Activated CD8-positive, alpha-beta memory T cell treated with anti-CD3 and anti-CD28 coated beads, Interleukin-2, amount 10 ng/mL, durations not matched to agents 7 days and 5 days (primary cell): ENCODE measurements around the gene ATP6V0C. TPM values are rescaled to one million over a fixed set of nuclear protein-coding genes. Genes with fewer than 3 reads are reported as not detected.

ENCODE experiments used
- ATAC-seq: fragments of 150-1000 bp; cut with Tn5 transposase; one replicate; pipeline ENCODE4 v1.10.0; 2021; ENCODE audit warnings: moderate library complexity
- CTCF ChIA-PET: fragments of 350-600 bp; sonication (Branson Sonifier 250); formaldehyde crosslinking; loops from one replicate; lab custom pipeline; 2021; ENCODE audit warnings: antibody characterized with exemption; lab: Charles Lee
- DNase-seq: peaks from one replicate; pipeline ENCODE4 v3.0.0-alpha.2; 2020
- H3K27ac Mint-ChIP-seq: one replicate; pipeline ENCODE4 v1.8.0; 2021; ENCODE audit warnings: mild to moderate bottlenecking, mixed read lengths
- H3K27me3 Mint-ChIP-seq: one replicate; pipeline ENCODE4 v1.8.0; 2021; ENCODE audit warnings: mixed read lengths
- H3K36me3 Mint-ChIP-seq: one replicate; pipeline ENCODE4 v1.8.0; 2021; ENCODE audit warnings: mild to moderate bottlenecking, mixed read lengths
- H3K4me1 Mint-ChIP-seq: one replicate; pipeline ENCODE4 v1.8.0; 2021; ENCODE audit warnings: mixed read lengths
- H3K4me3 Mint-ChIP-seq: one replicate; pipeline ENCODE4 v1.8.0; 2021; ENCODE audit warnings: mild to moderate bottlenecking, moderate library complexity, mixed read lengths
- H3K9me3 Mint-ChIP-seq: one replicate; pipeline ENCODE4 v1.8.0; 2022; ENCODE audit warnings: low read depth, mixed read lengths
- total RNA-seq, 2 experiments: library from RNA; stranded (reverse); gene quantifications; one replicate each; pipeline ENCODE4 v1.2.3, GENCODE V29; 2021

Gene ATP6V0C
- total RNA-seq, 2 experiments from 2014 or later, result 104 to 121 TPM

GRCh38 chr16:2524339-2524938, 10.7 kb downstream of the ATP6V0C start:
- Mint-ChIP-seq H3K9me3 (no peaks in the 10 kb centered on the region), H3K27me3 (no peaks in the 10 kb centered on the region), H3K4me1 (peaks cover 15% of the 10 kb centered on the region), H3K36me3 (peaks cover 12% of the 10 kb centered on the region), H3K27ac (no peak overlapping the region), H3K4me3 (no peak overlapping the region)
- CTCF ChIA-PET, result no interaction called here
- ATAC-seq, result no peak
- no peak for DNase-seq

GRCh38 chr16:2526135-2526534, 12.4 kb downstream of the ATP6V0C start:
- Mint-ChIP-seq H3K4me1 (peaks cover 8% of the 10 kb centered on the region), H3K27me3 (no peaks in the 10 kb centered on the region), H3K36me3 (peaks cover 7% of the 10 kb centered on the region), H3K27ac (no peak overlapping the region), H3K9me3 (no peaks in the 10 kb centered on the region), H3K4me3 (no peak overlapping the region)
- ATAC-seq (no peak), DNase-seq (no peak)
- CTCF ChIA-PET, result no interaction called here

- ATAC-seq, result no peak
- no peaks in the 10 kb centered on the region for H3K27me3 Mint-ChIP-seq
These were observed 13.5 kb downstream of the ATP6V0C start for GRCh38 chr16:2527071-2527783.

GRCh38 chr16:2527784-2528100, 14.0 kb downstream of the ATP6V0C start:
- ATAC-seq (no peak), DNase-seq (no peak)
- Mint-ChIP-seq H3K27ac (no peak overlapping the region), H3K4me1 (peaks cover 12% of the 10 kb centered on the region), H3K27me3 (no peaks in the 10 kb centered on the region), H3K9me3 (no peaks in the 10 kb centered on the region), H3K36me3 (peaks cover 7% of the 10 kb centered on the region), H3K4me3 (no peak overlapping the region)
- CTCF ChIA-PET, result no interaction called here

More at GRCh38 chr16:2527071-2527783, 13.5 kb downstream of the ATP6V0C start:
- Mint-ChIP-seq H3K4me3 (no peak overlapping the region), H3K4me1 (peaks cover 12% of the 10 kb centered on the region), H3K9me3 (no peaks in the 10 kb centered on the region), H3K27ac (no peak overlapping the region), H3K36me3 (peaks cover 7% of the 10 kb centered on the region)
- CTCF ChIA-PET, result no interaction called here
- peak; percentile 40 for DNase-seq

GRCh38 chr16:2528161-2529060, 14.7 kb downstream of the ATP6V0C start:
- Mint-ChIP-seq H3K4me3 (no peak overlapping the region), H3K36me3 (peaks cover 7% of the 10 kb centered on the region), H3K9me3 (no peaks in the 10 kb centered on the region), H3K4me1 (peaks cover 14% of the 10 kb centered on the region), H3K27me3 (no peaks in the 10 kb centered on the region), H3K27ac (no peak overlapping the region)
- no peak for ATAC-seq
- CTCF ChIA-PET, result no interaction called here
- DNase-seq, result peak; percentile 40

- Mint-ChIP-seq H3K4me3 (no peak overlapping the region), H3K36me3 (peaks cover 7% of the 10 kb centered on the region), H3K27ac (no peak overlapping the region), H3K4me1 (peaks cover 17% of the 10 kb centered on the region), H3K27me3 (no peaks in the 10 kb centered on the region), H3K9me3 (no peaks in the 10 kb centered on the region)
- ATAC-seq, result no peak
- CTCF ChIA-PET, result no interaction called here
- DNase-seq, result peak; percentile 41
These were observed 15.5 kb downstream of the ATP6V0C start for GRCh38 chr16:2529061-2529931.

- H3K4me3 Mint-ChIP-seq, result no peak overlapping the region
- no peaks in the 10 kb centered on the region for H3K27me3 Mint-ChIP-seq
- peaks cover 4% of the 10 kb centered on the region for H3K36me3 Mint-ChIP-seq
- peak; percentile 40 for DNase-seq
- ATAC-seq, result no peak
- CTCF ChIA-PET, result interaction anchor here (1.2 kb wide), 1 partner anchor 9 kb away, joined by 3 read pairs; no protein-coding TSS in a partner anchor
- H3K4me1 Mint-ChIP-seq, result peaks cover 17% of the 10 kb centered on the region
- H3K27ac Mint-ChIP-seq, result peak overlapping the region; percentile 54
- H3K9me3 Mint-ChIP-seq, result no peaks in the 10 kb centered on the region
These were observed 16.3 kb downstream of the ATP6V0C start for GRCh38 chr16:2529961-2530628.

- Mint-ChIP-seq H3K9me3 (no peaks in the 10 kb centered on the region), H3K27ac (peak overlapping the region; percentile 98), H3K27me3 (no peaks in the 10 kb centered on the region), H3K4me1 (peaks cover 17% of the 10 kb centered on the region), H3K36me3 (peaks cover 4% of the 10 kb centered on the region), H3K4me3 (peak overlapping the region; percentile 82)
- CTCF ChIA-PET, result interaction anchor here (1.2 kb wide), 1 partner anchor 10 kb away, joined by 3 read pairs; no protein-coding TSS in a partner anchor
- ATAC-seq, result no peak
- DNase-seq, result peak; percentile 45
These were observed 17.0 kb downstream of the ATP6V0C start for GRCh38 chr16:2530629-2531318.

- ATAC-seq, result no peak
- H3K4me3 Mint-ChIP-seq, result peak within 1 kb of the TSS; percentile 82
- H3K27ac Mint-ChIP-seq, result peak within 1 kb of the TSS; percentile 98
- DNase-seq, result no peak
- H3K36me3 Mint-ChIP-seq, result peaks cover under 1% of the 10 kb centered on the region
- H3K9me3 Mint-ChIP-seq, result no peaks in the 10 kb centered on the region
- CTCF ChIA-PET, result interaction anchor here (1.2 kb wide), 1 partner anchor 11 kb away, joined by 3 read pairs; no protein-coding TSS in a partner anchor
- H3K4me1 Mint-ChIP-seq, result peaks cover 17% of the 10 kb centered on the region
- no peaks in the 10 kb centered on the region for H3K27me3 Mint-ChIP-seq
These were observed 17.6 kb downstream of the ATP6V0C start, which contains the start of gene CEMP1 for GRCh38 chr16:2531371-2531695. CEMP1 (minus strand) TSS chr16:2531408; CDS start chr16:2531073, 335 bp downstream.

- Mint-ChIP-seq H3K4me1 (peaks cover 20% of the 10 kb centered on the region), H3K27me3 (no peaks in the 10 kb centered on the region), H3K36me3 (no peaks in the 10 kb centered on the region), H3K4me3 (peak overlapping the region; percentile 82), H3K27ac (peak overlapping the region; percentile 98), H3K9me3 (no peaks in the 10 kb centered on the region)
- CTCF ChIA-PET, result interaction anchor here (1.2 to 1.6 kb wide), 2 partner anchors 11 kb away, joined by 3 to 7 read pairs; no protein-coding TSS in a partner anchor
- DNase-seq (peak; percentile 99), ATAC-seq (peak; percentile 94)
These were observed 18.1 kb downstream of the ATP6V0C start for GRCh38 chr16:2531696-2532493.

GRCh38 chr16:2532494-2533141, 18.9 kb downstream of the ATP6V0C start:
- Mint-ChIP-seq H3K27ac (peak overlapping the region; percentile 98), H3K27me3 (no peaks in the 10 kb centered on the region), H3K36me3 (no peaks in the 10 kb centered on the region), H3K9me3 (no peaks in the 10 kb centered on the region), H3K4me3 (peak overlapping the region; percentile 82), H3K4me1 (peaks cover 24% of the 10 kb centered on the region)
- ATAC-seq, result peak; percentile 8
- CTCF ChIA-PET, result interaction anchor here (0.8 to 1.6 kb wide), 3 partner anchors 12 to 58 kb away, joined by 3 to 7 read pairs (median 4); no protein-coding TSS in a partner anchor
- peak; percentile 84 for DNase-seq
